Vagina (tissue), 2 donors: Measurements from ENCODE around the gene LARP7. TPM values are rescaled to one million over a fixed set of nuclear protein-coding genes. Genes with fewer than 3 reads are reported as not detected.

Experiments
- DNase-seq, 2 donors: peaks; one replicate each; pipeline ENCODE4 v3.0.0-alpha.2; 2017; ENCODE audit errors: extremely low spot score in 2 of 2
- H3K27ac ChIP-seq: fragments of 200-600 bp; sonication (generic); one replicate; pipeline ENCODE4 v1.5.1; 2019
- H3K27me3 ChIP-seq: fragments of 200-600 bp; sonication (generic); one replicate; pipeline ENCODE4 v1.5.1; 2019
- H3K36me3 ChIP-seq, 2 donors: fragments of 200-600 bp; sonication (generic); one replicate each; pipeline ENCODE4 v1.5.1; 2017 to 2019
- H3K4me1 ChIP-seq: fragments of 200-600 bp; sonication (generic); one replicate; pipeline ENCODE4 v1.5.1; 2019
- H3K4me3 ChIP-seq, 2 donors: fragments of 200-600 bp; sonication (generic); 1 replicate in 1 of 2; 2 replicates in 1 of 2; pipeline ENCODE4 v1.5.1; 2016 to 2019
- H3K9me3 ChIP-seq: fragments of 200-600 bp; sonication (generic); one replicate; pipeline ENCODE4 v1.5.1; 2019
- CTCF ChIP-seq, 3 experiments: fragments of 450-650 bp in 2 of 3; fragments of 200-600 bp in 1 of 3; sonication (generic) in 1 of 3; IDR thresholded peaks; one replicate each; pipeline ENCODE4 v1.5.1; 2017 to 2019; ENCODE audit warnings: antibody characterized with exemption in 3 of 3, mild to moderate bottlenecking in 2 of 3, moderate library complexity in 2 of 3
- POLR2A ChIP-seq, 2 donors: fragments of 450-650 bp; IDR thresholded peaks; one replicate each; pipeline ENCODE4 v1.6.1; 2017; ENCODE audit warnings: antibody characterized with exemption in 2 of 2, mild to moderate bottlenecking in 2 of 2, moderate library complexity in 2 of 2
- POLR2AphosphoS5 ChIP-seq, 2 donors: sonication (generic); formaldehyde crosslinking; IDR thresholded peaks; one replicate each; pipeline ENCODE4 v1.9.0; 2017; ENCODE audit warnings: antibody characterized with exemption in 2 of 2, mild to moderate bottlenecking in 2 of 2, low read depth in 1 of 2; ENCODE audit not compliant: insufficient read depth in 1 of 2
- intact Hi-C: fragments of 100-400 bp; cut with DNase I; formaldehyde crosslinking; loops from one replicate; pipeline ENCODE4 v1.15.1; 2023
- total RNA-seq: library from RNA; depleted of rRNA; stranded (reverse); fragments of >200 nt; gene quantifications from one replicate; pipeline ENCODE4 v1.2.3, GENCODE V29; 2016

Gene LARP7
- total RNA-seq, 1 donor from 2014 or later: 33.9 TPM

GRCh38 chr4:112677519-112678091, 40.7 kb downstream of the LARP7 start:
- no peaks in the 10 kb centered on the region for H3K9me3 ChIP-seq
- H3K27me3 ChIP-seq: no peaks in the 10 kb centered on the region
- no peaks in the 10 kb centered on the region for H3K4me1 ChIP-seq
- H3K27ac ChIP-seq: no peak overlapping the region
- intact Hi-C loops: no loop called here
- no peak for DNase-seq
- H3K36me3 ChIP-seq: no peaks in the 10 kb centered on the region
- TF ChIP-seq POLR2A (IDR thresholded peaks at IDR 0.05) (no peak), POLR2AphosphoS5 (IDR thresholded peaks at IDR 0.05; ENCODE audit: insufficient read depth in 1 of 2, low read depth in 1 of 2) (no peak), CTCF (IDR thresholded peaks at IDR 0.05) (no peak)
- H3K4me3 ChIP-seq: no peak overlapping the region

GRCh38 chr4:112680996-112681395, 44.1 kb downstream of the LARP7 start:
- H3K4me3 ChIP-seq: no peak overlapping the region
- H3K27me3 ChIP-seq: no peaks in the 10 kb centered on the region
- no peaks in the 10 kb centered on the region for H3K36me3 ChIP-seq
- DNase-seq: no peak
- no peak overlapping the region for H3K27ac ChIP-seq
- H3K4me1 ChIP-seq: no peaks in the 10 kb centered on the region
- intact Hi-C loops: no loop called here
- H3K9me3 ChIP-seq: no peaks in the 10 kb centered on the region
- TF ChIP-seq POLR2A (IDR thresholded peaks at IDR 0.05): no peak

- H3K36me3 ChIP-seq: no peaks in the 10 kb centered on the region
Measured at GRCh38 chr4:112693507-112693906, 56.6 kb downstream of the LARP7 start.

GRCh38 chr4:112700679-112701078, 63.7 kb downstream of the LARP7 start:
- Histone ChIP-seq H3K9me3 (no peaks in the 10 kb centered on the region), H3K27me3 (no peaks in the 10 kb centered on the region), H3K27ac (no peak overlapping the region), H3K4me1 (peaks cover 8% of the 10 kb centered on the region), H3K4me3 (no peak overlapping the region), H3K36me3 (no peaks in the 10 kb centered on the region)
- intact Hi-C loops: no loop called here
- no peak for DNase-seq
- no peak for TF ChIP-seq POLR2AphosphoS5 (IDR thresholded peaks at IDR 0.05; ENCODE audit: insufficient read depth in 1 of 2, low read depth in 1 of 2)
- no peak for TF ChIP-seq POLR2A (IDR thresholded peaks at IDR 0.05)
- TF ChIP-seq CTCF (IDR thresholded peaks at IDR 0.05): no peak

More at GRCh38 chr4:112693507-112693906, 56.6 kb downstream of the LARP7 start:
- no peaks in the 10 kb centered on the region for H3K4me1 ChIP-seq
- no peak for DNase-seq
- TF ChIP-seq CTCF (IDR thresholded peaks at IDR 0.05): no peak
- TF ChIP-seq POLR2A (IDR thresholded peaks at IDR 0.05): no peak
- TF ChIP-seq POLR2AphosphoS5 (IDR thresholded peaks at IDR 0.05; ENCODE audit: insufficient read depth in 1 of 2, low read depth in 1 of 2): no peak
- H3K27ac ChIP-seq: no peak overlapping the region
- H3K9me3 ChIP-seq: no peaks in the 10 kb centered on the region
- no peaks in the 10 kb centered on the region for H3K27me3 ChIP-seq
- no peak overlapping the region for H3K4me3 ChIP-seq
- intact Hi-C loops: no loop called here

GRCh38 chr4:112702892-112703291, 65.9 kb downstream of the LARP7 start:
- H3K36me3 ChIP-seq: no peaks in the 10 kb centered on the region
- intact Hi-C loops: no loop called here
- DNase-seq: no peak
- H3K27ac ChIP-seq: no peak overlapping the region
- H3K27me3 ChIP-seq: no peaks in the 10 kb centered on the region
- no peak for TF ChIP-seq CTCF (IDR thresholded peaks at IDR 0.05)
- TF ChIP-seq POLR2AphosphoS5 (IDR thresholded peaks at IDR 0.05; ENCODE audit: insufficient read depth in 1 of 2, low read depth in 1 of 2): no peak
- TF ChIP-seq POLR2A (IDR thresholded peaks at IDR 0.05): no peak
- H3K9me3 ChIP-seq: no peaks in the 10 kb centered on the region
- H3K4me3 ChIP-seq: no peak overlapping the region
- peaks cover 17% of the 10 kb centered on the region for H3K4me1 ChIP-seq
